ENCODE data around the gene TMC8.

GRCh38 chr17:78164748-78165607, 34.4 kb downstream of the TMC8 start:
- TF ChIP-seq POLR2AphosphoS5 (IDR thresholded peaks at IDR 0.05; ENCODE audit: low read depth, low read length) (no peak), POLR2A (IDR thresholded peaks at IDR 0.05; ENCODE audit: low read depth, low read length) (no peak)

Data from GM12891 (cell line).